HUDEP-2 (cell line): ENCODE measurements around the gene PLS1.

Experiments
- DNase-seq, 76 experiments: peaks; one replicate each; lab custom pipeline; 2025; ENCODE audit not compliant: unreplicated experiment in 76 of 76; lab: John Stamatoyannopoulos, UW

PLS1 gene

DNA sequence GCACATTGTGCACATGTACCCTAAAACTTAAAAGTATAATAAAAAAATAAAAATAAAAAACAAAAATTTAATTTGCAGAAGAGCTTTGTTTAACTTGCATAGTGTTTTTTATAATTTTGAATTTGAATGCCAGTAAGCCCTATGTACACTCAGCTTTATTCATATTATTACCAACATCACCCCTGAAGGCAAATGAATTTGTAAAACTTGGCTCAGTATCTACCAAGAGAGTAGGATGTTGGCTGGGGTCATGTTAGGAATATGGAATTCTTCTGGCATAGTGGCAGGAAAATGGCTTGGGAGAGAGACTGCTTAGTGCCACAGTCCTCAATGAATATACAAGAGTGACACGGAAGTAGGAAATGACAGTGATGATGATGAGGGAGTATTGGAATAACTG is 158.3 kb downstream of the PLS1 start:
- DNase-seq: no peak
